RWPE2 (cell line): ENCODE results near the gene BBS9.

Experiments used
- ATAC-seq: fragments of 200-7000 bp; cut with Tn5 transposase; 3 replicates; pipeline ENCODE4 v1.9.1; 2021; ENCODE audit warnings: low read depth
- DNase-seq: peaks from one replicate; pipeline ENCODE4 v3.0.0-alpha.2; 2020; ENCODE audit warnings: low spot score
- H3K27ac ChIP-seq: fragments of 450-650 bp; 2 replicates; pipeline ENCODE4 v1.5.1; 2017; ENCODE audit warnings: mild to moderate bottlenecking; ENCODE audit not compliant: poor library complexity, severe bottlenecking
- H3K27me3 ChIP-seq: fragments of 250-450 bp; sonication (Bioruptor Pico); 2 replicates; pipeline ENCODE4 v1.5.1; 2021; ENCODE audit warnings: mild to moderate bottlenecking, moderate library complexity; ENCODE audit not compliant: insufficient read depth, poor library complexity, severe bottlenecking
- H3K36me3 ChIP-seq: fragments of 250-450 bp; sonication (Bioruptor Pico); 2 replicates; pipeline ENCODE4 v1.5.1; 2020; ENCODE audit warnings: low read depth, mild to moderate bottlenecking, moderate library complexity
- H3K4me1 ChIP-seq: fragments of 250-450 bp; sonication (Bioruptor Pico); 2 replicates; pipeline ENCODE4 v1.5.1; 2021; ENCODE audit warnings: mild to moderate bottlenecking, moderate library complexity; ENCODE audit not compliant: insufficient read depth, poor library complexity, severe bottlenecking
- H3K4me3 ChIP-seq: fragments of 250-450 bp; sonication (Bioruptor Pico); 2 replicates; pipeline ENCODE4 v1.5.1; 2021; ENCODE audit warnings: mild to moderate bottlenecking, moderate library complexity; ENCODE audit not compliant: severe bottlenecking
- H3K9me3 ChIP-seq: fragments of 250-450 bp; sonication (Bioruptor Pico); 2 replicates; pipeline ENCODE4 v1.5.1; 2021; ENCODE audit warnings: mild to moderate bottlenecking, moderate library complexity; ENCODE audit not compliant: severe bottlenecking
- CTCF ChIP-seq: fragments of 450-650 bp; IDR thresholded peaks from one replicate; pipeline ENCODE4 v1.5.1; 2017; ENCODE audit warnings: mild to moderate bottlenecking, moderate library complexity; ENCODE audit not compliant: poor library complexity, severe bottlenecking

BBS9 gene

DNA sequence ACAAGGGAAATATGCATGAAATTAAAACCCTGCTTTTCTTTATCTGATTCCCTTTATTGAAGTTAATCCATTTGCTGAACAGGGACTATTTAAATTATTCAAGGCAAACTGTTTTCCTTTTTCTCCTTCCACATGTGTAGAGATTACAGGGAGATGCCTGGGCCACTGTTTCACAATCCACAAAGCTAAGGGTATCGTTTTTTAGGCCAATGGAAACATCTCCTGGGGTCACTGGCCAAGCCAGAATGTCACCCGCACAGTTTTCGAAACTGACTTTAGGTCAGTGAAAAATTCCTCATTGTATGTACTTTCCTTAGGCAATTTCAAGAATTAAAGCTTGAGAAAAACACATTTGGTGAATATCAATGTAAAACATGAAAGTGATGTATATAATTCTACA lies 516.8 kb downstream of the BBS9 start:
- no peaks in the 10 kb centered on the region for H3K9me3 ChIP-seq
- H3K36me3 ChIP-seq: no peaks in the 10 kb centered on the region
- no peak for TF ChIP-seq CTCF
- DNase-seq (no peak), ATAC-seq (no peak)
- H3K4me3 ChIP-seq: no peak overlapping the region
- no peak overlapping the region for H3K27ac ChIP-seq
- H3K4me1 ChIP-seq: no peaks in the 10 kb centered on the region
- H3K27me3 ChIP-seq: no peaks in the 10 kb centered on the region

DNA sequence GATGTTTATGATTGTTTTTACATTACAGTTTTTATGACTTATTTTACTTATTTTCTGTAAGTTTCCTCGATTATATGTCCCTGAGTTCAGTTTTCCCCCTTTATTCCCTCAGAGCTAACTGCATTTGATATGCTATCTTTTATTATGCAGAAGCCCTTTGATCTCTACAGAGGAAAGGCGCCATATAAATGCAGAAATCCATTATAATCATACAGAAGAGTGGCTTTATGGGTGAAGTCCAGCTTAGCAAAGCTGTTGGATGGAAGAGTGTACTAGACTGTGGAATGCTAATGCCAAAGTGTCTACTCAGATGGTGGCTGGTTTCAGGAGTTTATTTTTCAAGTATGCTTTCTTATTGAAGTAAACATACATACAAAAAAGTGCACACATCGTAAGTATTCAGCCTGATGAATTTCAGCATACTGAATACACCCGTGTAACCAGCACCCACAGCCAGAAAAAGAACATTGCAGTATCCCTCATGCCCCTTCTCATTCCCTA lies 517.6 kb downstream of the BBS9 start:
- Histone ChIP-seq H3K4me3 (no peak overlapping the region), H3K27me3 (no peaks in the 10 kb centered on the region), H3K36me3 (no peaks in the 10 kb centered on the region), H3K4me1 (no peaks in the 10 kb centered on the region), H3K9me3 (no peaks in the 10 kb centered on the region), H3K27ac (no peak overlapping the region)
- TF ChIP-seq CTCF: no peak
- DNase-seq: no peak
- ATAC-seq: no peak

DNA sequence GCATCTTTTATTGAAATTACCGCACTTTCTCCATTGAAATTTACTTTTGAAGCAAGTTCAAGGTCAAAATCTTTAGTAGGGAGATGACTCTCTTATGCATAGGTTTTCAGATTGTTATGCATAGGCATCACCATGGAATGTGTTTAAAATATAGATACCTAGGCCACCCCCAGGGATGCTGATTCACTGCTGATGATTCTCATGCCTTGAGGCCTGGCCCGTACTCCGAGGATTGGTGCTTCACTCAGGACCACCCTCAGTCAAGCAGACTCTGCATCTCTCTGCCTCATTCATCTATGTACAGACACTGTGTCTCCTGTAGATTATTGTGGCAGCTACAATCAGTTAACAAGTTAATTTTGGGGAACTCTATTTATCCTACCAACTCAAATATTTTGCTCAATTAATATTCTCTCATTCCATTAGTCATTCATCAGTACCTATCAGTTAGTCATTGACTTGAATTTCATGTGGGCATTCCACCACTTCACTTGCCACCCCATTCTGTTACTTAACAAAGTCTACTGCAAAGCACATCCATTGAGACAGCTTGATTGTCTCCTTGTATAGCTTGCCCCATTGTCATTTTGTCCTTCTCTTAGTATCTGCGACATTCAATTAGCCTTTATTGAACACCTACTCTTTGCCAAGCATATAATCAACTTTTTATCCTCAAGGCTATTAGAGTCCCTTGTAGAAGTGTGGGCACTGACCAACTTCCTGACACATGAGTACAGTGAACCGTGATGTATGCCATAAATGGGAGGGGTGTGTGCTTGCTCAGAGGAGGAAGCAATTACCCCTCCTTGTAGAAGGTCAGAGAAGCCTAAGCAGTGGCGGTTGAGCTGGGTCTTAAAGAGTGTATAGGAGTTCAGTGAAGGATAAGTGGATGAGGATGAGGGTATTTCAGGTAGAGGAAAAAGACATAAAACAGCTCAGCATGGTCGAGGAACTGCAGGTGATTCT lies 520.4 kb downstream of the BBS9 start:
- DNase-seq (no peak), ATAC-seq (no peak)
- no peaks in the 10 kb centered on the region for H3K27me3 ChIP-seq
- no peak overlapping the region for H3K27ac ChIP-seq
- no peaks in the 10 kb centered on the region for H3K9me3 ChIP-seq
- no peak for TF ChIP-seq CTCF
- no peaks in the 10 kb centered on the region for H3K4me1 ChIP-seq
- H3K4me3 ChIP-seq: no peak overlapping the region
- H3K36me3 ChIP-seq: no peaks in the 10 kb centered on the region

- no peak for DNase-seq
- Histone ChIP-seq H3K4me1 (no peaks in the 10 kb centered on the region), H3K9me3 (no peaks in the 10 kb centered on the region), H3K36me3 (no peaks in the 10 kb centered on the region), H3K27ac (no peak overlapping the region), H3K27me3 (no peaks in the 10 kb centered on the region), H3K4me3 (no peak overlapping the region)
- TF ChIP-seq CTCF: no peak
- ATAC-seq: no peak
Observed at GRCh38 chr7:33650828-33651227, 521.5 kb downstream of the BBS9 start.

- Histone ChIP-seq H3K4me3 (no peak overlapping the region), H3K36me3 (no peaks in the 10 kb centered on the region), H3K4me1 (no peaks in the 10 kb centered on the region), H3K27ac (no peak overlapping the region), H3K27me3 (no peaks in the 10 kb centered on the region), H3K9me3 (no peaks in the 10 kb centered on the region)
- ATAC-seq: no peak
- no peak for TF ChIP-seq CTCF
- no peak for DNase-seq
Observed at GRCh38 chr7:33651998-33652515, 522.7 kb downstream of the BBS9 start.
